HepG2 (cell line): ENCODE data around the gene TM2D3. TPM values are rescaled to one million over a fixed set of nuclear protein-coding genes. Genes with fewer than 3 reads are reported as not detected.
A peak's percentile ranks its signal among the peaks of the same experiment; 100 is the strongest.

Source experiments
- CBFB ChIP-seq: sonication (generic); formaldehyde crosslinking; IDR thresholded peaks from 2 replicates; pipeline ENCODE4 v1.4.0; 2020; ENCODE audit warnings: missing genetic modification reagents
- MAF1 ChIP-seq: sonication (generic); formaldehyde crosslinking; IDR thresholded peaks from 2 replicates; pipeline ENCODE4 v1.5.0; 2020; ENCODE audit warnings: missing genetic modification reagents, borderline replicate concordance
- MEIS1 ChIP-seq: sonication (generic); formaldehyde crosslinking; IDR thresholded peaks from 2 replicates; pipeline ENCODE4 v1.9.0; 2021; ENCODE audit warnings: mild to moderate bottlenecking, missing genetic modification reagents, moderate library complexity, borderline replicate concordance
- NBN ChIP-seq: fragments of 450-650 bp; conservative IDR thresholded peaks from 2 replicates; pipeline ENCODE4 v1.6.1; 2017
- SMAD1 ChIP-seq: sonication (generic); formaldehyde crosslinking; IDR thresholded peaks from 2 replicates; pipeline ENCODE4 v1.4.0; 2020; ENCODE audit warnings: missing genetic modification reagents, low read depth, mild to moderate bottlenecking, borderline replicate concordance
- SMC3 ChIP-seq: IDR thresholded peaks from 2 replicates; pipeline ENCODE4 v1.6.1; 2011; ENCODE audit warnings: low read length, improper control_type of control experiment
- polyA plus RNA-seq, 8 experiments: library from polyadenylated mRNA; depleted of rRNA in 3 of 8; stranded (reverse) in 7 of 8; unstranded in 1 of 8; fragments of >200 nt; fragmentation: Illumina TruSeq in 4 of 8; extraction: Trizol in 4 of 8; gene quantifications; 2 replicates each; pipeline versions ENCODE4 v1.2.1 to v1.2.3, GENCODE V29; 2011 to 2016; ENCODE audit warnings: low read depth in 4 of 8, missing spikeins in 1 of 8, mixed read lengths in 1 of 8; ENCODE audit not compliant: insufficient read depth in 1 of 8
- total RNA-seq, 5 experiments: library from RNA; depleted of rRNA; stranded (reverse); fragments of >200 nt; fragmentation: Illumina TruSeq; extraction: Trizol; gene quantifications; 2 replicates each; pipeline ENCODE4 v1.2.3, GENCODE V29; 2016; ENCODE audit warnings: low read depth in 1 of 5
- TF ChIP-seq, protein P1 (sequence below): sonication (generic); formaldehyde crosslinking; IDR thresholded peaks from 2 replicates; pipeline ENCODE4 v1.5.0; 2020; ENCODE audit warnings: mild to moderate bottlenecking, missing genetic modification reagents, moderate library complexity
- TF ChIP-seq, protein P2 (sequence below): sonication (generic); formaldehyde crosslinking; IDR thresholded peaks from 2 replicates; pipeline ENCODE4 v1.5.0; 2020; ENCODE audit warnings: mild to moderate bottlenecking, missing genetic modification reagents, borderline replicate concordance
- TF ChIP-seq, protein P3 (sequence below): sonication (generic); formaldehyde crosslinking; IDR thresholded peaks from 2 replicates; pipeline ENCODE4 v1.8.0; 2022; ENCODE audit warnings: mild to moderate bottlenecking, missing genetic modification reagents
- TF ChIP-seq, protein P4 (sequence below): sonication (generic); formaldehyde crosslinking; IDR thresholded peaks from 2 replicates; pipeline ENCODE4 v1.8.0; 2022; ENCODE audit warnings: missing genetic modification reagents, mild to moderate bottlenecking, inconsistent platforms, borderline replicate concordance
- TF ChIP-seq, protein P5 (sequence below): sonication (generic); formaldehyde crosslinking; IDR thresholded peaks from 2 replicates; pipeline ENCODE4 v1.4.0; 2020; ENCODE audit warnings: missing genetic modification reagents, low read depth, mild to moderate bottlenecking, borderline replicate concordance
- TF ChIP-seq, protein P6 (sequence below): sonication (generic); formaldehyde crosslinking; IDR thresholded peaks from 2 replicates; pipeline ENCODE4 v1.4.0; 2020; ENCODE audit warnings: missing genetic modification reagents

Gene TM2D3
- total and polyA plus RNA-seq, 2 of the 13 experiments (the other 11 are each of a cell fraction or from before 2014, with no cell fraction given): 31.1 to 72.7 TPM

DNA sequence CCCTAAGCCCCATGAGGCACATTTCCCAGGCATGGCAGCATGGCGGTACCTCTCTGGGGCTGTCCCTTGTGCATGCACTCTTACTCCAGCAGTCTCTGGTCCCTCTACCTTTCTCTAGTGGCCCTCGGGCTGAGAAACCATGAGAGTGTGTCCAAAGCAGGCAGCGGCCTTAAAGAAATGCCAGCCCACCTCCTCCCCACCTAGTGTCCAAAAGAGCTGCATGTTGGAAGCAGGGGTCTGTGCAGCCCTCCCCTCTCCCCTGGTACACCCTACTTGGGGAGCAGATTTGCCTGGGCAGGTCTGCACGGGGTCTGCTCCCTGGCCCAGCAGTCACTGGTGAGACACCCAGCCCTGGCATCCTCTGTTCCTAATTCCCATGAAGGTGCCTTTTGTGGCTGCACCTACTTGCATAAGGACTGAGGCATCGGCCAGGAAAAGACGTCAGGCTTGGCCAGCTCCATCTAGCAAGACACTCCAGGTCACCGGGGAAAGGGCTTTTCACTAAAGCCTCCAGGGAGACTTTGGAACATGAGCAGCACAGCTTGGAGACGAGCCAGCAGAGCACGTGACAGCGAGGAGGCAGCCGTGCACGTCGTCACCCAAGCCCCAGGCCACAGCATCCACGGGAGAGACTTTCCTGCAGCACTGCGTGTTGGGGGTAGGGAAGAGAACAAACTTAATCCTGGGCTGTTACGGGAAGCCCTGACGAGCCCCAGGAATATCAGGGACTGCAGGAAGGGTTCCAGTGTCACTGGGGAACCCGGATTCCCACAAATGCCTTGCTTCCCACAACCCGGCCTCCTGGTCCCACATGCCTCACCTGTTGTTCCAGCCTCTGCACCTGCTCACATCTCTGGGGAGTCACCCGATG is 38.8 kb downstream of the TM2D3 start (continued):
- TF ChIP-seq, protein P1, sequence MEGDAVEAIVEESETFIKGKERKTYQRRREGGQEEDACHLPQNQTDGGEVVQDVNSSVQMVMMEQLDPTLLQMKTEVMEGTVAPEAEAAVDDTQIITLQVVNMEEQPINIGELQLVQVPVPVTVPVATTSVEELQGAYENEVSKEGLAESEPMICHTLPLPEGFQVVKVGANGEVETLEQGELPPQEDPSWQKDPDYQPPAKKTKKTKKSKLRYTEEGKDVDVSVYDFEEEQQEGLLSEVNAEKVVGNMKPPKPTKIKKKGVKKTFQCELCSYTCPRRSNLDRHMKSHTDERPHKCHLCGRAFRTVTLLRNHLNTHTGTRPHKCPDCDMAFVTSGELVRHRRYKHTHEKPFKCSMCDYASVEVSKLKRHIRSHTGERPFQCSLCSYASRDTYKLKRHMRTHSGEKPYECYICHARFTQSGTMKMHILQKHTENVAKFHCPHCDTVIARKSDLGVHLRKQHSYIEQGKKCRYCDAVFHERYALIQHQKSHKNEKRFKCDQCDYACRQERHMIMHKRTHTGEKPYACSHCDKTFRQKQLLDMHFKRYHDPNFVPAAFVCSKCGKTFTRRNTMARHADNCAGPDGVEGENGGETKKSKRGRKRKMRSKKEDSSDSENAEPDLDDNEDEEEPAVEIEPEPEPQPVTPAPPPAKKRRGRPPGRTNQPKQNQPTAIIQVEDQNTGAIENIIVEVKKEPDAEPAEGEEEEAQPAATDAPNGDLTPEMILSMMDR: no peak
- no peak for TF ChIP-seq SMAD1
- TF ChIP-seq, protein P2, sequence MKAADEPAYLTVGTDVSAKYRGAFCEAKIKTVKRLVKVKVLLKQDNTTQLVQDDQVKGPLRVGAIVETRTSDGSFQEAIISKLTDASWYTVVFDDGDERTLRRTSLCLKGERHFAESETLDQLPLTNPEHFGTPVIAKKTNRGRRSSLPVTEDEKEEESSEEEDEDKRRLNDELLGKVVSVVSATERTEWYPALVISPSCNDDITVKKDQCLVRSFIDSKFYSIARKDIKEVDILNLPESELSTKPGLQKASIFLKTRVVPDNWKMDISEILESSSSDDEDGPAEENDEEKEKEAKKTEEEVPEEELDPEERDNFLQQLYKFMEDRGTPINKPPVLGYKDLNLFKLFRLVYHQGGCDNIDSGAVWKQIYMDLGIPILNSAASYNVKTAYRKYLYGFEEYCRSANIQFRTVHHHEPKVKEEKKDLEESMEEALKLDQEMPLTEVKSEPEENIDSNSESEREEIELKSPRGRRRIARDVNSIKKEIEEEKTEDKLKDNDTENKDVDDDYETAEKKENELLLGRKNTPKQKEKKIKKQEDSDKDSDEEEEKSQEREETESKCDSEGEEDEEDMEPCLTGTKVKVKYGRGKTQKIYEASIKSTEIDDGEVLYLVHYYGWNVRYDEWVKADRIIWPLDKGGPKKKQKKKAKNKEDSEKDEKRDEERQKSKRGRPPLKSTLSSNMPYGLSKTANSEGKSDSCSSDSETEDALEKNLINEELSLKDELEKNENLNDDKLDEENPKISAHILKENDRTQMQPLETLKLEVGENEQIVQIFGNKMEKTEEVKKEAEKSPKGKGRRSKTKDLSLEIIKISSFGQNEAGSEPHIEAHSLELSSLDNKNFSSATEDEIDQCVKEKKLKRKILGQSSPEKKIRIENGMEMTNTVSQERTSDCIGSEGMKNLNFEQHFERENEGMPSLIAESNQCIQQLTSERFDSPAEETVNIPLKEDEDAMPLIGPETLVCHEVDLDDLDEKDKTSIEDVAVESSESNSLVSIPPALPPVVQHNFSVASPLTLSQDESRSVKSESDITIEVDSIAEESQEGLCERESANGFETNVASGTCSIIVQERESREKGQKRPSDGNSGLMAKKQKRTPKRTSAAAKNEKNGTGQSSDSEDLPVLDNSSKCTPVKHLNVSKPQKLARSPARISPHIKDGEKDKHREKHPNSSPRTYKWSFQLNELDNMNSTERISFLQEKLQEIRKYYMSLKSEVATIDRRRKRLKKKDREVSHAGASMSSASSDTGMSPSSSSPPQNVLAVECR (CRISPR knock-in tag): peak; percentile 33; the same call in 1 of the 2 replicates
- TF ChIP-seq MEIS1 (CRISPR knock-in tag): no peak
- no peak for TF ChIP-seq SMC3
- TF ChIP-seq, protein P3, sequence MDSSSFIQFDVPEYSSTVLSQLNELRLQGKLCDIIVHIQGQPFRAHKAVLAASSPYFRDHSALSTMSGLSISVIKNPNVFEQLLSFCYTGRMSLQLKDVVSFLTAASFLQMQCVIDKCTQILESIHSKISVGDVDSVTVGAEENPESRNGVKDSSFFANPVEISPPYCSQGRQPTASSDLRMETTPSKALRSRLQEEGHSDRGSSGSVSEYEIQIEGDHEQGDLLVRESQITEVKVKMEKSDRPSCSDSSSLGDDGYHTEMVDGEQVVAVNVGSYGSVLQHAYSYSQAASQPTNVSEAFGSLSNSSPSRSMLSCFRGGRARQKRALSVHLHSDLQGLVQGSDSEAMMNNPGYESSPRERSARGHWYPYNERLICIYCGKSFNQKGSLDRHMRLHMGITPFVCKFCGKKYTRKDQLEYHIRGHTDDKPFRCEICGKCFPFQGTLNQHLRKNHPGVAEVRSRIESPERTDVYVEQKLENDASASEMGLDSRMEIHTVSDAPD (CRISPR knock-in tag): no peak
- TF ChIP-seq, protein P4, sequence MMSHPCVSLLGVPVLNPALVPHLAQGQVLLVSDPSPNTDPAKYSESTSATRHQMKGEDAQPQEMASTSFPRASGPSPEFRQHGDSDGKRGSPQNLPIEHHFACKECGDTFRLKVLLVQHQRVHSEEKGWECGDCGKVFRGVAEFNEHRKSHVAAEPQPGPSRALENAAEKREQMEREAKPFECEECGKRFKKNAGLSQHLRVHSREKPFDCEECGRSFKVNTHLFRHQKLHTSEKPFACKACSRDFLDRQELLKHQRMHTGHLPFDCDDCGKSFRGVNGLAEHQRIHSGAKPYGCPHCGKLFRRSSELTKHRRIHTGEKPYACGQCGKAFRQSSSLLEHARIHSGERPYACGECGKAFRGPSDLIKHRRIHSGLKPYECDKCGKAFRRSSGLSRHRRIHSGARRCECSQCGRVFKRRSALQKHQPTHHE (CRISPR knock-in tag): no peak
- TF ChIP-seq, protein P5, sequence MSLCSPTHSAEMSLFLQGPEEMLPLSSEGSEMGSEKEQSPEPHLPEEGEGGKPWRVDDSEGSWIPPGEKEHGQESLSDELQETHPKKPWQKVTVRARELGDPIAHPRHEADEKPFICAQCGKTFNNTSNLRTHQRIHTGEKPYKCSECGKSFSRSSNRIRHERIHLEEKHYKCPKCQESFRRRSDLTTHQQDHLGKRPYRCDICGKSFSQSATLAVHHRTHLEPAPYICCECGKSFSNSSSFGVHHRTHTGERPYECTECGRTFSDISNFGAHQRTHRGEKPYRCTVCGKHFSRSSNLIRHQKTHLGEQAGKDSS: no peak
- TF ChIP-seq CBFB (CRISPR knock-in tag): no peak
- no peak for TF ChIP-seq NBN
- TF ChIP-seq, protein P6, sequence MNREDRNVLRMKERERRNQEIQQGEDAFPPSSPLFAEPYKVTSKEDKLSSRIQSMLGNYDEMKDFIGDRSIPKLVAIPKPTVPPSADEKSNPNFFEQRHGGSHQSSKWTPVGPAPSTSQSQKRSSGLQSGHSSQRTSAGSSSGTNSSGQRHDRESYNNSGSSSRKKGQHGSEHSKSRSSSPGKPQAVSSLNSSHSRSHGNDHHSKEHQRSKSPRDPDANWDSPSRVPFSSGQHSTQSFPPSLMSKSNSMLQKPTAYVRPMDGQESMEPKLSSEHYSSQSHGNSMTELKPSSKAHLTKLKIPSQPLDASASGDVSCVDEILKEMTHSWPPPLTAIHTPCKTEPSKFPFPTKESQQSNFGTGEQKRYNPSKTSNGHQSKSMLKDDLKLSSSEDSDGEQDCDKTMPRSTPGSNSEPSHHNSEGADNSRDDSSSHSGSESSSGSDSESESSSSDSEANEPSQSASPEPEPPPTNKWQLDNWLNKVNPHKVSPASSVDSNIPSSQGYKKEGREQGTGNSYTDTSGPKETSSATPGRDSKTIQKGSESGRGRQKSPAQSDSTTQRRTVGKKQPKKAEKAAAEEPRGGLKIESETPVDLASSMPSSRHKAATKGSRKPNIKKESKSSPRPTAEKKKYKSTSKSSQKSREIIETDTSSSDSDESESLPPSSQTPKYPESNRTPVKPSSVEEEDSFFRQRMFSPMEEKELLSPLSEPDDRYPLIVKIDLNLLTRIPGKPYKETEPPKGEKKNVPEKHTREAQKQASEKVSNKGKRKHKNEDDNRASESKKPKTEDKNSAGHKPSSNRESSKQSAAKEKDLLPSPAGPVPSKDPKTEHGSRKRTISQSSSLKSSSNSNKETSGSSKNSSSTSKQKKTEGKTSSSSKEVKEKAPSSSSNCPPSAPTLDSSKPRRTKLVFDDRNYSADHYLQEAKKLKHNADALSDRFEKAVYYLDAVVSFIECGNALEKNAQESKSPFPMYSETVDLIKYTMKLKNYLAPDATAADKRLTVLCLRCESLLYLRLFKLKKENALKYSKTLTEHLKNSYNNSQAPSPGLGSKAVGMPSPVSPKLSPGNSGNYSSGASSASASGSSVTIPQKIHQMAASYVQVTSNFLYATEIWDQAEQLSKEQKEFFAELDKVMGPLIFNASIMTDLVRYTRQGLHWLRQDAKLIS: no peak
- TF ChIP-seq MAF1 (CRISPR knock-in tag): no peak
